ENCODE measurements around the gene DAB2IP. TPM values are rescaled to one million over a fixed set of nuclear protein-coding genes. Genes with fewer than 3 reads are reported as not detected.
A peak's percentile ranks its signal among the peaks of the same experiment; 100 is the strongest.

Gene DAB2IP
- total RNA-seq, 1 experiment from 2014 or later = 52.6 TPM

- TF ChIP-seq IRF1 (CRISPR knock-in tag; IDR thresholded peaks at IDR 0.05) (no peak), FOXP4 (CRISPR knock-in tag; IDR thresholded peaks at IDR 0.05) (peak; percentile 31; the same call in 1 of the 2 replicates), MLX (CRISPR knock-in tag; IDR thresholded peaks at IDR 0.05) (no peak), SP1 (CRISPR knock-in tag; conservative IDR thresholded peaks at IDR 0.05) (peak; percentile 92), ZNF423 (CRISPR knock-in tag; IDR thresholded peaks at IDR 0.05) (peak; percentile 99), ZNF425 (CRISPR knock-in tag; conservative IDR thresholded peaks at IDR 0.05) (no peak), NR1H2 (CRISPR knock-in tag; IDR thresholded peaks at IDR 0.05) (no peak), TEAD1 (CRISPR knock-in tag; IDR thresholded peaks at IDR 0.05) (peak; percentile 76), TEAD4 (CRISPR knock-in tag; IDR thresholded peaks at IDR 0.05) (no peak), NR3C1 (CRISPR knock-in tag; conservative IDR thresholded peaks at IDR 0.05; ENCODE audit: low read depth) (no peak), E2F1 (CRISPR knock-in tag; IDR thresholded peaks at IDR 0.05) (no peak), CDX4 (CRISPR knock-in tag; IDR thresholded peaks at IDR 0.05; ENCODE audit: borderline replicate concordance) (no peak)
These were observed 1.0 kb upstream of the DAB2IP start (continued) for GRCh38 chr9:121650217-121651007.

GRCh38 chr9:121651008-121651294, 483 bp upstream of the DAB2IP start:
- Mint-ChIP-seq H3K27ac (peak overlapping the region; percentile 78; the same call in 1 of the 2 replicates), H3K27me3 (ENCODE audit: low read depth) (peaks cover 9% of the 10 kb centered on the region; the same call in 1 of the 2 replicates), H3K4me1 (peaks cover 68% of the 10 kb centered on the region), H3K4me3 (peak overlapping the region; percentile 79), H3K36me3 (no peaks in the 10 kb centered on the region), H3K9me3 (no peaks in the 10 kb centered on the region)
- ChIA-PET POLR2A (no interaction called here), CTCF (interaction anchor here (0.9 to 2.9 kb wide), 9 partner anchors 10 to 280 kb away, joined by 3 to 23 read pairs (median 7); no protein-coding TSS in a partner anchor)
- ATAC-seq = no peak
- no peak for TF ChIP-seq ELF4 (CRISPR knock-in tag; IDR thresholded peaks at IDR 0.05; ENCODE audit: low read depth)
- TF ChIP-seq E2F1 (CRISPR knock-in tag; IDR thresholded peaks at IDR 0.05) = no peak
- TF ChIP-seq JUN (CRISPR knock-in tag; IDR thresholded peaks at IDR 0.05) = no peak
- TF ChIP-seq CREB1 (CRISPR knock-in tag; IDR thresholded peaks at IDR 0.05) = no peak
- no peak for TF ChIP-seq MAX (CRISPR knock-in tag; IDR thresholded peaks at IDR 0.05)
- no peak for TF ChIP-seq GTF2I (CRISPR knock-in tag; conservative IDR thresholded peaks at IDR 0.05)
- TF ChIP-seq TEAD1 (CRISPR knock-in tag; IDR thresholded peaks at IDR 0.05) = no peak
- no peak for TF ChIP-seq NFE2L1 (CRISPR knock-in tag; IDR thresholded peaks at IDR 0.05)
- TF ChIP-seq CTCF (IDR thresholded peaks at IDR 0.05) = no peak
- TF ChIP-seq IRF2 (CRISPR knock-in tag; IDR thresholded peaks at IDR 0.05; ENCODE audit: borderline replicate concordance, low read depth) = no peak
- no peak for TF ChIP-seq ZNF121 (CRISPR knock-in tag; IDR thresholded peaks at IDR 0.05)
- no peak for TF ChIP-seq ERG (CRISPR knock-in tag; IDR thresholded peaks at IDR 0.05)
- no peak for TF ChIP-seq SP1 (CRISPR knock-in tag; conservative IDR thresholded peaks at IDR 0.05)
- TF ChIP-seq MYBL2 (CRISPR knock-in tag; IDR thresholded peaks at IDR 0.05) = no peak
- no peak for TF ChIP-seq ZNF416 (CRISPR knock-in tag; IDR thresholded peaks at IDR 0.05)
- TF ChIP-seq NR3C1 (CRISPR knock-in tag; conservative IDR thresholded peaks at IDR 0.05; ENCODE audit: low read depth) = no peak
- DNase-seq (ENCODE audit: low spot score) = no peak
